K562 (cell line): ENCODE measurements around the gene MATK. TPM values are rescaled to one million over a fixed set of nuclear protein-coding genes. Genes with fewer than 3 reads are reported as not detected.
A peak's percentile ranks its signal among the peaks of the same experiment; 100 is the strongest.

Experiments used
- ATAC-seq: fragments of 200-7000 bp; cut with Tn5 transposase; 3 replicates; pipeline ENCODE4 v1.9.1; 2020; ENCODE audit warnings: moderate library complexity
- BruUV-seq: library from RNA; stranded (reverse); fragments of 400-500 nt; replicated peaks from 2 replicates; lab custom pipeline; 2021; lab: Mats Ljungman, UMichigan
- CTCF ChIA-PET: fragments of 300-600 bp; formaldehyde crosslinking; extraction: SDS; loops from one replicate; lab custom pipeline; 2021; ENCODE audit warnings: low intra/inter-chr PET ratio; lab: Yijun Ruan, JAX
- POLR2A ChIA-PET: fragments of 300-600, 350-650 bp; sonication (Branson Sonifier 250); formaldehyde crosslinking; extraction: SDS; loops from one replicate; lab custom pipeline; 2021; ENCODE audit warnings: antibody characterized with exemption, inconsistent platforms; lab: Yijun Ruan, JAX
- DNase-seq, 4 experiments: peaks; one replicate each; pipeline versions ENCODE4 v3.0.0 to v3.0.0-alpha.2; 2011 to 2018; ENCODE audit warnings: low spot score in 3 of 4, mixed read lengths in 3 of 4; ENCODE audit errors: extremely low read depth in 1 of 4
- FAIRE-seq: peaks from 2 replicates; lab custom pipeline; 2011; peaks lifted over from hg19 to GRCh38; lab: Jason Lieb, UNC
- H2AFZ ChIP-seq: 2 replicates; pipeline ENCODE4 v1.6.0; 2011; ENCODE audit warnings: low read depth, low read length, control low read depth, inconsistent platforms
- H3K27ac ChIP-seq: fragments of 200-600 bp; 3 replicates; pipeline ENCODE4 v1.8.0; 2011; ENCODE audit warnings: low read depth, mild to moderate bottlenecking, control low read depth, inconsistent platforms, low read length, moderate library complexity, mixed read lengths; ENCODE audit errors: extremely low read depth
- H3K27me3 ChIP-seq, 2 experiments: fragments of 300-600 bp in 1 of 2; 2 replicates in 1 of 2; 3 replicates in 1 of 2; pipeline versions ENCODE4 v1.6.0 to v1.8.0; 2011; ENCODE audit warnings: inconsistent platforms in 2 of 2, low read length in 2 of 2, mild to moderate bottlenecking in 1 of 2, mixed read lengths in 1 of 2, moderate library complexity in 1 of 2; ENCODE audit not compliant: control insufficient read depth in 2 of 2, insufficient read depth in 2 of 2
- H3K36me3 ChIP-seq: fragments of 300-600 bp; 3 replicates; pipeline ENCODE4 v1.8.0; 2011; ENCODE audit warnings: mild to moderate bottlenecking, low read length, inconsistent platforms; ENCODE audit not compliant: control insufficient read depth, insufficient read depth
- H3K4me1 ChIP-seq, 2 experiments: fragments of 200-600 bp in 1 of 2; replicated peaks in 1 of 2; 2 replicates in 1 of 2; 3 replicates in 1 of 2; pipeline versions ENCODE4 v1.5.1 to v1.8.0; 2011; ENCODE audit warnings: inconsistent platforms in 2 of 2, low read length in 2 of 2, mild to moderate bottlenecking in 1 of 2, mixed read lengths in 1 of 2, moderate library complexity in 1 of 2; ENCODE audit not compliant: control insufficient read depth in 2 of 2, insufficient read depth in 2 of 2
- H3K4me2 ChIP-seq: 2 replicates; pipeline ENCODE4 v1.6.1; 2011; ENCODE audit warnings: low read length, control low read depth, inconsistent platforms, mixed read lengths; ENCODE audit not compliant: insufficient read depth
- H3K4me3 ChIP-seq: fragments of 200-600 bp; sonication (generic), shearing (Covaris generic); 2 replicates; pipeline ENCODE4 v1.5.1; 2016; ENCODE audit warnings: control low read depth, inconsistent platforms
- H3K79me2 ChIP-seq: fragments of 200-600 bp; 3 replicates; pipeline ENCODE4 v1.8.0; 2011; ENCODE audit warnings: low read length, inconsistent platforms; ENCODE audit not compliant: control insufficient read depth, insufficient read depth
- H3K9ac ChIP-seq, 2 experiments: 2 replicates each; pipeline versions ENCODE4 v1.6.0 to v1.6.1; 2011; ENCODE audit warnings: low read depth in 2 of 2, low read length in 2 of 2, control low read depth in 1 of 2, inconsistent platforms in 1 of 2, mild to moderate bottlenecking in 1 of 2, mixed read lengths in 1 of 2; ENCODE audit not compliant: insufficient read depth in 1 of 2
- H3K9me1 ChIP-seq: one replicate; pipeline ENCODE4 v1.6.0; 2011; ENCODE audit warnings: inconsistent platforms, mild to moderate bottlenecking, low read length, moderate library complexity; ENCODE audit not compliant: control insufficient read depth, insufficient read depth
- H3K9me3 ChIP-seq: replicated peaks from 2 replicates; pipeline ENCODE4 v1.5.1; 2011; ENCODE audit warnings: low read depth, low read length, inconsistent platforms; ENCODE audit not compliant: control insufficient read depth, insufficient read depth
- H4K20me1 ChIP-seq: replicated peaks from 2 replicates; pipeline ENCODE4 v1.6.1; 2011; ENCODE audit warnings: low read length, inconsistent platforms, mixed read lengths; ENCODE audit not compliant: control insufficient read depth, insufficient read depth
- CBX3 ChIP-seq, 2 experiments: IDR thresholded peaks; 1 replicate in 1 of 2; 2 replicates in 1 of 2; pipeline ENCODE4 v1.6.1; 2012; ENCODE audit warnings: inconsistent platforms in 2 of 2, low read length in 2 of 2, borderline replicate concordance in 1 of 2, control low read depth in 1 of 2
- HINFP ChIP-seq: fragments of 450-650 bp; conservative IDR thresholded peaks from 2 replicates; pipeline ENCODE4 v1.6.1; 2016; ENCODE audit warnings: missing genetic modification characterization, low read depth, mild to moderate bottlenecking, control low read depth, missing compliant biosample characterization
- KDM1A ChIP-seq, 2 experiments: fragments of 450-650 bp; IDR thresholded peaks; 2 replicates each; pipeline ENCODE4 v1.6.1; 2016; ENCODE audit warnings: mild to moderate bottlenecking in 2 of 2
- SIN3A ChIP-seq, 2 experiments: fragments of 150-350 bp in 1 of 2; IDR thresholded peaks; 2 replicates each; pipeline ENCODE4 v1.6.1; 2011 to 2016; ENCODE audit warnings: borderline replicate concordance in 2 of 2, low read depth in 2 of 2, low read length in 2 of 2, mild to moderate bottlenecking in 2 of 2, moderate library complexity in 2 of 2; ENCODE audit not compliant: control insufficient read depth in 1 of 2
- ZC3H4 ChIP-seq: sonication (generic); formaldehyde crosslinking; IDR thresholded peaks from 2 replicates; pipeline ENCODE4 v1.9.0; 2021; ENCODE audit warnings: missing genetic modification reagents, borderline replicate concordance
- ZSCAN29 ChIP-seq: fragments of 450-650 bp; IDR thresholded peaks from 2 replicates; pipeline ENCODE4 v1.6.1; 2017
- WGBS: fragments of 100-300 bp; shearing (Covaris generic); methylation state at CpG from one replicate; pipeline ENCODE4 v1.1.6; 2016; ENCODE audit warnings: low coverage, mixed read lengths; ENCODE audit not compliant: insufficient coverage; ENCODE audit errors: missing lambda C conversion rate; 5-methylcytosine and 5-hydroxymethylcytosine counted together
- in situ Hi-C: fragments of 300-500 bp; cut with MboI; formaldehyde crosslinking; loops from 4 replicates; pipeline ENCODE4 v1.15.0; 2018; ENCODE audit warnings: inconsistent platforms, mixed read lengths
- intact Hi-C: fragments of 100-400 bp; cut with micrococcal nuclease; formaldehyde crosslinking; loops from 2 replicates; pipeline ENCODE4 v1.14.2; 2022
- polyA plus RNA-seq, 8 experiments: library from polyadenylated mRNA; depleted of rRNA in 4 of 8; stranded (reverse) in 5 of 8; unstranded in 3 of 8; fragments of >200 nt; fragmentation: Nextera tagmentation in 2 of 8; fragmentation: Illumina TruSeq in 1 of 8; extraction: Ambion mirVana in 2 of 8; extraction: Trizol in 1 of 8; gene quantifications; 2 replicates each; pipeline versions ENCODE4 v1.2.1 to v1.2.3, GENCODE V29; 2011 to 2014; ENCODE audit warnings: inconsistent platforms in 1 of 8, missing spikeins in 1 of 8
- total RNA-seq, 7 experiments: library from RNA; depleted of rRNA in 6 of 7; stranded (reverse); fragments of >200 nt in 6 of 7; fragmentation: Illumina TruSeq in 2 of 7; extraction: Trizol in 2 of 7; gene quantifications; 2 replicates each; pipeline versions ENCODE4 v1.2.1 to v1.2.3, GENCODE V29; 2011 to 2021; ENCODE audit warnings: low replicate concordance in 1 of 7
- TF ChIP-seq, protein P1 (sequence below): fragments of 450-650 bp; formaldehyde crosslinking; IDR thresholded peaks from 2 replicates; pipeline ENCODE4 v1.4.0; 2020; ENCODE audit warnings: mild to moderate bottlenecking, moderate library complexity

MATK gene
- total and polyA plus RNA-seq, 9 of the 15 experiments (the other 6 are each of a cell fraction or from before 2014, with no cell fraction given) = 0.08 to 41.5 (median 21.4) TPM

DNA sequence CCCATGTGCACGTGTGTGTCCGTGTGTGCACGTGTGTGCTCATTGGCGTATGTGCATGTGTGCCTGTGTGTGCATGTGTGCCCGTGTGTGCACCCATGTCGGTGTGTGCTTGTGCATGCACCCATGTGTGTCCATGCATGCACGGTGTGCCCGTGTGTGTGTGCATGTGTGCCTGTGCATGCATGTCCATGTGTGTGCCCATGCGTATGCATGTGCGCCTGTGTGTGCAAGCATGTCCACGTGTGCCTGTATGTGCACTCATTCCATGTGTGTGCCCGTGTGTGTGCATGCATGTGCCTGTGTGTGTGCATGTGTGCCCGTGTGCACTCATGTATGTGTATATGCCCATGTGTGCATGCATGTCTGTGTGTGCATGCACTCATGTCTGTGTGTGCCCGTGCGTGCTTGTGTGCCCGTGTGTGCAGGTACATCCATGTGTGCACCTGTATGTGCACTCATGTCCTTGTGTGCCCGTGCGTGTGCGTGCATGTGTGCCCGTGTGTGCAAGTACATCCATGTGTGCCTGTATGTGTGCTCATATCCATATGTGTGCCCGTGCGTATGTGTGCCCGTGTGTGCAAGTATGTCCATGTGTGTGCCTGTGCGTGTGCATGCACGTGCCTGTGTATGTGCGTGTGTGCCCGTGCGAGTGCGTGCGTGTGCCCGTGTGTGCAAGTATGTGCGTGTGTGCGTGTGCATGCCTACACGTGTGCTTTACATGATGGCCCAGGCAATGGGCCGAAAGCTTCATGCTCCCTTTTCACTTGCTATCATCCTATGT is 21.6 kb upstream of the MATK start:
- H3K9me1 ChIP-seq = no peaks in the 10 kb centered on the region
- H3K36me3 ChIP-seq = no peaks in the 10 kb centered on the region
- no peak overlapping the region for H3K9ac ChIP-seq
- no peak overlapping the region for H2AFZ ChIP-seq
- H3K4me2 ChIP-seq = no peak overlapping the region
- peaks cover 7% of the 10 kb centered on the region for H3K9me3 ChIP-seq
- no peaks in the 10 kb centered on the region for H4K20me1 ChIP-seq
- H3K4me3 ChIP-seq = no peak overlapping the region
- no TSS peak for BruUV-seq
- H3K4me1 ChIP-seq = peaks cover 0 to 60% of the 10 kb centered on the region in 2 experiments; a peak in 4 of 5 replicates
- no peaks in the 10 kb centered on the region for H3K79me2 ChIP-seq
- in situ Hi-C loops (no loop called here), intact Hi-C loops (no loop called here)
- FAIRE-seq = no peak
- no peak for TF ChIP-seq SIN3A (IDR thresholded peaks at IDR 0.05; ENCODE audit: borderline replicate concordance in 2 of 2, control insufficient read depth in 1 of 2, low read depth in 2 of 2, low read length in 2 of 2)
- TF ChIP-seq CBX3 (IDR thresholded peaks at IDR 0.05; ENCODE audit: borderline replicate concordance in 1 of 2, low read length in 2 of 2) = peak in 1 of 2 experiments; percentile 12; a peak in 1 of 3 replicates
- TF ChIP-seq ZC3H4 (CRISPR knock-in tag) = 0 out of 2 replicates have a peak, but pooled peaks have one; percentile 29
- TF ChIP-seq HINFP = no peak
- TF ChIP-seq ZSCAN29 = no peak
- TF ChIP-seq, protein P1, sequence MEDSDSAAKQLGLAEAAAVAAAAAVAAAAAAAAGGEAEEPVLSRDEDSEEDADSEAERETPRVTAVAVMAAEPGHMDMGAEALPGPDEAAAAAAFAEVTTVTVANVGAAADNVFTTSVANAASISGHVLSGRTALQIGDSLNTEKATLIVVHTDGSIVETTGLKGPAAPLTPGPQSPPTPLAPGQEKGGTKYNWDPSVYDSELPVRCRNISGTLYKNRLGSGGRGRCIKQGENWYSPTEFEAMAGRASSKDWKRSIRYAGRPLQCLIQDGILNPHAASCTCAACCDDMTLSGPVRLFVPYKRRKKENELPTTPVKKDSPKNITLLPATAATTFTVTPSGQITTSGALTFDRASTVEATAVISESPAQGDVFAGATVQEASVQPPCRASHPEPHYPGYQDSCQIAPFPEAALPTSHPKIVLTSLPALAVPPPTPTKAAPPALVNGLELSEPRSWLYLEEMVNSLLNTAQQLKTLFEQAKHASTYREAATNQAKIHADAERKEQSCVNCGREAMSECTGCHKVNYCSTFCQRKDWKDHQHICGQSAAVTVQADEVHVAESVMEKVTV (CRISPR knock-in tag) = no peak
- TF ChIP-seq KDM1A (IDR thresholded peaks at IDR 0.05) = peak in 1 of 2 experiments; percentile 89; a peak in 1 of 4 replicates
- no peak for DNase-seq
- POLR2A ChIA-PET = interaction anchor here (0.6 kb wide), 1 partner anchor 58 kb away, joined by 4 read pairs; no protein-coding TSS in a partner anchor
- CTCF ChIA-PET = no interaction called here
- WGBS = 64% methylated on average over 35 of the region's 35 CpGs
- no peak overlapping the region for H3K27ac ChIP-seq
- H3K27me3 ChIP-seq = peaks cover 2 to 5% of the 10 kb centered on the region in 2 experiments; a peak in 1 of 5 replicates
- ATAC-seq = no peak
